Fibroblast of mammary gland (primary cell): ENCODE data around the gene ZNF668.
A peak's percentile ranks its signal among the peaks of the same experiment; 100 is the strongest.

Experiments
- DNase-seq: peaks from one replicate; pipeline ENCODE4 v3.0.0-alpha.2; 2010; ENCODE audit warnings: low read depth
- H3K4me3 ChIP-seq: 2 replicates; pipeline ENCODE4 v1.5.1; 2011; ENCODE audit warnings: low read depth, mild to moderate bottlenecking, low read length, moderate library complexity; ENCODE audit not compliant: control insufficient read depth
- CTCF ChIP-seq: conservative IDR thresholded peaks from 2 replicates; pipeline ENCODE4 v1.5.1; 2011; ENCODE audit warnings: low read depth, low read length, inconsistent platforms; ENCODE audit not compliant: control insufficient read depth, insufficient read depth

ZNF668 gene

DNA sequence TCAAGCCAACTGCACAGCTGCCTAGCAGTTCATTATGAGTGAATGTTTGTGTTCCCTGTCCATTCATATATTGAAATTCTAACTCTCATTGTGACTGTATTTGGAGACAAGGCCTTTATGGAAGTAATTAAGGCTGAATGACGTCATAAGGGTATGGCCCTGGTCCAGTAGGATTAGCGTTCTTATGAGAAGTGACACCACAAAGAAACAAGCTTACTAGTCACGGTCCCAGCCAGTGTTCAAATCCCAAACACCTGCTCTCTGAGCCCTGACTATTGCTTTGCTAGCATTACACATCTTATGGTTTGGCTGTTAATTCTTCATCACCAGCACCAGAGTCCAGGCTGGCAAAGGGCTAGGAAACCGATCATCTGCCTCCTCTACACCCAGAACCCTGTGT, 2.2 kb downstream of the ZNF668 start:
- no peak for TF ChIP-seq CTCF
- peak; percentile 98 for DNase-seq
- peak overlapping the region; percentile 98 for H3K4me3 ChIP-seq

DNA sequence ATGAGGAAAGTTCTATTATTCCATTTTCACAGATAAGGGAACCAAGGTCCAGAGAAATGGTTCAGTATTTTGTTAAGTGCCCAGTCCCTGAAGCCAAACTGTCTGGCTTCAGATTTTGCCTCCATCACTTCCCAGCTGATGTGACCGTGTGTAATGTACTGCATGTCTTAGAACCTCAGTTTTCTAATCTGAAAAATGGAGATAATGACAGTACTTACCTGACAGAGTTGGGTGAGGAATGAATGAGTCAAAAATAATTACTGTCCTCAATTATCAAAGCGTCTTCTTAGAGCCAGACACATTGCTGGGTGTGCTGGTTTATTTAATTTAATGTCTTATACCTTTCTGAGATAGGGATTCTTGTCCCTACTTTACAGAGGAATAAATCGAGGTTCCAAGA, 6.7 kb downstream of the ZNF668 start:
- TF ChIP-seq CTCF, result no peak
- no peak for DNase-seq
- H3K4me3 ChIP-seq, result no peak overlapping the region

DNA sequence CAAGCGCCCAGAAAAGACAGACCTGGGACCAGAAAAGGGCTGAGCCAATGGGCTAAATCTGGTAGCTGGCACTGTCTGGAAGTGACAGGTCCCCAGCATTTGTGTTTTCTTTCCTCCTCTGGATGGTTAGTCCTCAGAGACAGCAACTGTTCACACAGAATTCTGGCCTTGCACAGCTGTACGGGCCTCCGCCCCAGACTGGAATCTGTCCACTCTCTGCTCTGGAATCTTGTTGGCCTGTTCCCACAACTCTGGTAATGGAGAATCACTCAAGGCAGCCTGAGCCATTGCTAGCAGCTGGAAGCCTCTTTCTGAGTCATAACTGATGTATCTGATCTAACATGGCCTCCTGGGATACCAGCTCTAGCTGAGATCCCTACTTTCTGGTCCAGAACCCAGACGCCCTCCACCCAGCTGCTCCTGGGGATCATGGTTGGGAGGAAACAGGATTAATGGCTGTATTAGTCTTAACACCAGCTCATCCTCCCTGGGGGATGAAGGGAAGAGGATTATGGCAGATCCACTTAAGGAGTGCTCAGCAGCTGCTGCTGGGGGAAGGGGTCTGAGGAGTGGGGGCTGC, 9.1 kb downstream of the ZNF668 start:
- no peak for TF ChIP-seq CTCF
- no peak overlapping the region for H3K4me3 ChIP-seq
- peak; percentile 98 for DNase-seq

- DNase-seq, result no peak
- TF ChIP-seq CTCF, result no peak
- no peak overlapping the region for H3K4me3 ChIP-seq
Observed at GRCh38 chr16:31063843-31064611, 10.0 kb downstream of the ZNF668 start.

- no peak overlapping the region for H3K4me3 ChIP-seq
- no peak for TF ChIP-seq CTCF
Observed at GRCh38 chr16:31063495-31063842, 10.6 kb downstream of the ZNF668 start.

DNA sequence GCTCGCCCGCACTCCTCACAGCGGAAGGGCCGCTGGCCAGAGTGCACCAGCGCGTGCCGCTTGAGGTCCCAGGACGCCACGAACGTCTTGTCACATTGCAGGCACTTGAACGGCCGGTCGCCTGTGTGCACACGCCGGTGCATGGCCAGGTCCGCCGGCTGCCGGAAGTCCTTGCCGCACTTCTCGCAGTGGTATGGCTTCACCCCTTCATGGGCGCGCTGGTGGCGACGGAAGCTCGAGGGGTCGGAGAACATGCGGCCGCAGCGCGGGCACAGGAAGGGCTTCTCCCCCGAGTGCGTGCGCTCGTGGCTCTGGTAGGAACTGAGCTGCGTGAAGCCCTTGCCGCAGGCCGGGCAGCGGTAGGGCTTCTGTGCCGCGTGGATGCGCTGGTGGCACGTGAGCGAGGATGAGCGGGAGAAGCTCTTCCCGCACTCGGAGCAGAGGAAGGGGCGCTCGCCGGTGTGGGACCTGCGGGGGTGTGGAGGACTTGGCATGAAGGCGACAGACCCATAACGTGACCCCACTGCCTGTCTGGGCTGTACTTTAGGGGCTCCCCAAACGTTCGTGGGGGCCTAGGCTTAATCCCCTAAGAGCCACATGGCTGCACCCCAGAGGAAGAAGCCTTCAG, 12.1 kb downstream of the ZNF668 start:
- no peak overlapping the region for H3K4me3 ChIP-seq

More at GRCh38 chr16:31063495-31063842, 10.6 kb downstream of the ZNF668 start:
- DNase-seq, result no peak

More for the DNA sequence above, 12.1 kb downstream of the ZNF668 start:
- no peak for TF ChIP-seq CTCF
- no peak for DNase-seq
